DMS79 treated with DMSO at 0.1 percent for 48 hours (cell line): ENCODE results near the gene HCN3.

Experiments
- DNase-seq: peaks from one replicate; lab custom pipeline; 2025; lab: John Stamatoyannopoulos, UW

HCN3 gene

DNA sequence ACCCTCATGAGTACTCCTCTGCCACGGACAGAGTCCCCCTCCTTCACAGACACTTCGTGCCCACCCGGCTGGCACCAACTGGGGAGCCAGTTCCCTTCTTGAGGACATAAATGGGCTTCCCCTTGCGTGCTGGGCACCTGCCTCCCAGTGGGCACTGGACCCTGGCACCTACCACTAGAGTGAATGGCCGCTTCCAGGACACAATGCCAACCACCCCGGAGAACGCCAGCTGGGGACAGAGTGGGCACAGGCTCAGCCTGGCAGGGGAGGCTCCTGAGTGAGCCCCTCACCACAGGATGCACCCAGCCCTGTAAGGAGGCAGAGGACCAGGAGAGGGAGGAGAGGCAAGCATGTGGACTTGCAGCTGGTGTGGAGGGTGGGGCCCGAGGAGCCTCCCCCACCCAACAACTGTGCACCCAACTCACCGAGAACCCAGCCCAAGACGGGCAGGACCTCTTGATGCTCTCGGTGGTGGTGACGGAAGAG, 23.0 kb upstream of the HCN3 start:
- DNase-seq = no peak

DNA sequence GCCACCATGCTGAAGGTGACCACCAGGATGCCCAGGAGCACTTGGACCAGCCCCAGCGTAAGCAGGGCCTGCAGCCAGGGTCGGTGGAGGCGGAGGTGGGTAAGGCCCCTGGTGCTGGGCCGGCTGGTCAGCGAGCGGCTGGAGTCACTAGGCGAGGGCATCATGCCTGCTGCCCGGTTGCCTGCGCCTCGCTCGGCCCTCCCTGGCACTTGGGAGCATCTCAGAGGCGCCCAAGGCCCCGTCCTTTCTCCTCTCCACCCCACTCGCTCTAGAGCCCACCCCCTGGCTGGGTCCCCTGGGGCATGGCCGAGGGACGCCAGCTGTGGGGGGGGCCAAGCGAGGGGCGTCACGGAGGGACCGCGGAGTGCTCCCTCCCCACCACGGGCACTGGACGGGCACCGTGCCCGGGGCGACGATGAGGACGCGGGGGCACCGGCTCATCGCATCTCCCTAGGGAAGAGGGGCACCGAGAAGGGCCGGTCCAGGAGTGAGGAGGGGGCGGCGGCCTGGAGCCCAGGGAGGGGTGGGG, 22.5 kb upstream of the HCN3 start:
- DNase-seq = no peak

DNA sequence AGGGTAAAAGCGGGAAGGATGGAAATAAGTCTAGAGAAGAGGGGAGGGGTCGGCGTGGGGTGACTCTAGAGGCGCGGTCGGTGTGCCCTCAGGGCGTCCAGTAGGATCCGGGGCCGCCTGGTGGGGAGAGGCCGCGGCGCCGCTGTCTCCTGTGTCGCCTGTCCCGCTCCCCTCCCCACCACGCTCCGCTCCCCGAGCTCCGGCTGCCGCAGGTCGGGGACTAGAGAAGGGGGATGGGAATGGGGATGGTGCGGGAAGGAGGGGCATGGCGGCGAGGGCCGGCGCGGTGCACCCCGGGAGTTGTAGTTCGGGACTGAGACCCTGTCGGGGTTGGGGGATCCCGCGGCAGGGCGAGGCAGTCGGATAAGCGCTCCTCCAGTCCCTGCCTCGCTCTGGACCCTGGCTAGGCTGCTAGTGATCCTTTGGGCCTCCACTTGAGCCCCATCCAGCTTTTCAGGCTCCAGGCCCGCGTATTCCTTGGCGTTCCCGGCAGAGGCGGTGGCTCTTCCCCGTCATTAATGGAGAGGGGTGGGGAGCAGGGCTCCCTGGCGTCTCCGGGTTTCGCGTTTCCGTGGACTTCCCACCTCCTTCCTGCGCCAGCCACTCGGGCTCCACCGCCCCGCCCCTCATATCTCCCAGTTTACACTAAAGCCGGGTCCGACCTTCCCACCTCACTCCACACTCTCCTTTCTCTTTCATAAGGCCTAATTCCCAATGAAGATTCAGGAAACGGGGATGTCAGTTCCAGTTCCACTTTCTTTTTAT, 21.8 kb upstream of the HCN3 start, which contains the start of gene ENTREP3:
Gene ENTREP3 (minus strand): TSS at position 241 of the 765 bp plus-strand sequence. CDS start 606 bp downstream, outside the sequence.
- peak; percentile 84 for DNase-seq

DNA sequence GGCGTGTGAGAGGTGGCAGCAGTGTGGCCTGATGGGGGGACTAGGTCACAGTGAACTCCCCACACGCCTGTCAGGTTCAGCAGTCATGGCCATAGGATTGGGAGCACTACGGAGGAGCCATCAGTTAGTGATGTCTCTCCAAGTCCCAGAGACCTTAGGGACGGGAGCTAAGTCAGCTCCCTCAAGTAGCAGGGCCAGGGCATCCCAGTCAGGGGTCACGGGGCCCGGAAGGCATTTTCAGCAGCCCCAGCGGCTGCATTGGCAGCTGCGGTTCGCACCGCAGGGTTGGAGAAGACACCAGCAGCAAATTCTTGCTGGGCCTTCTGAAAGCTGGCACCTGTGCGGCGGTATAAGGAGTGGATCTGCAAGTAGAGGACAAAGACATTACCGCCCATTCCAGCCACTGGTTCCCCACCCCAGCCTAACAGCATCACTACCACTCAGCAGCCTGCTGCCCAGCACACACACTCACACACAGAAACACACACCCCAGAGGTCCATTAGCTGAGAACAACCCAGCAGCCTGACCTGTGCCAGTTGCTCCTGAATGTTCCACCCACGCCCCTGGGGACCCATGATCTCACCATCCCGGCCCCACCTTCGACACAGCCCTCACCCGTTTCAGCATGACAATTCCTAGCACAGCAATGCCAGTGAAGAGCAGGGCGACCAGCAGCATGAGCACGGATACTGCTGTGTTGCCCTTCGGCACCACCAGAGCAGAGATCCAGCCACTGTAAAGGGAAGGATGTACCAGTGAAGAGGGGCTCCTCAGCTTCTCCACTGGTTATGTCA, 21.0 kb upstream of the HCN3 start:
- no peak for DNase-seq

DNA sequence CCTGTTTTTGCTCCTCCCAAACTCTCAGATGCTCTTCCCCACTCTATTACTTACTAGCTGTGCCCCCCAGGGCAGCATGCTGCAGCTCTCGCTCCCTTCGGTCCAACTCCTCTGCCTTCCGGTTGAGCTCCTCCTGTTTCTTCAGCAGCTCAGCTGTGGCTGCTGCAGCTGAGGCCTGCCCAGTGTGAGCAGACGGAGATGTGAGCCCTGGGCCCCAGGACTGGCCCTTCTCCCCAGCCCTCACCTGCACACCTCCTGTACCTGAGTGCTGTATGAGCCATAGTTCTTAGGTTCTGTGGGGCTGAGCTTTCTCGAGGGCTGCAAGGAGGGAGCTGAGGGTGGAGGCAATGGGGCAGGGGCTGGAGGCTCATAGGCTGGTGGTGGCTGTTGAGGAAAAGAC, 17.0 kb upstream of the HCN3 start:
- no peak for DNase-seq

DNA sequence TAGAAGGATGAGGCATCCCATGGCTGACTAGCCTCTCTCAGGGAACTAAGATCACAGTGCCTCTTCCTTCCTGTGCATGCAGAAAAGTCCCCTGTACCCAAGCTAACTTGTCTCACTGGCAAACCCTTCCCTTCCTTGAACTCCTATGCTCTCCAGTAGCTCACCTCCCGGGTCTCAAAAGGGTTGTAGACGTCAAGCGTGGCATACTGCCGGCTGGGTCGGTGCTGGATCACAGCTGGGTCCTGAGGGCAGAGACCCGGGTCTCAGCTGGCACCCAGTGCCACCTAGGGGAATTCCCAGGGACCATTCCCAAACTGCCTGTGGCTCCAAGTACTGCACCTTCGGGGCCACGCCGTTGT, 15.8 kb upstream of the HCN3 start:
- no peak for DNase-seq

DNA sequence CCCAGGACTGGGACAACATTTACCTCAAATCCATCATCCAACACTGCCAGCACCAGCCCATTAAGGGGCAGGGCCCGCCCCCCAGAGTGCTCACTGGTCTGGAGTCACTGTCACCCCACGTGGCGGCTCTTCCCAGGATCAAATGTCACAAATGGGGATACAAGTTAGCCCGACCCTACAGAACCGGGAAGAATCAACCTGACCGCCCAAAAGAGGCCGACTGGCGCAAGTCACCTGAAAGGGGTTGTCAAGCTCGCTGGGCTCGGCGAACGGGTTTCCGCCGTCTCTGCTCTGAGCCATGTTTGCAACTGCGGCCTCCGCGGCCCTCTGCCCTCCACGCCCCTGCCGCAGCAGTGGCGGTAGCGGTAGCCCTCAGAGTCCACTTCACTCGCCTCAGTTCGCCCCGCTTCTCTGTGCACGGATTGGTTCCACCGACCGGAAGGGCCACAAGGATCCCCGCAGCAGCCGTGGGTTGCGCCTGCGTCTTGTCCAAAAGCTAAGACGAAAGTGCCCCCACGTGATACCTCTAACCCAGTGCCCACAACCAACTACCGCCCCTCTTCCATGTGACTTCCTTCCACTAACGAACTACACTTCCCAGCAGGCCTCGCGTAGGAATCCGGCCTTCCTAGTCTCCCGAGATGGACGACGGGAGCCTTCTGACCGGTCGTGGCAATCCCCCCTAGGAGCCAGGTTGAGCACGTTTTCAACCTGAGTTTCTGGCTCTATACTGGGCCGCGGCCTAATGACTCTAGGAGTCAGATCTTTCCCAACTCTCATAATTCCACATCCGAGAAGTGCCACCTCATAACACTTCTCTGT, 15.2 kb upstream of the HCN3 start, which contains the start of gene SCAMP3:
Gene SCAMP3 (minus strand): TSS at position 509 of the 822 bp plus-strand sequence. CDS start 209 bp downstream, at position 300.
- DNase-seq = peak; percentile 98

DNA sequence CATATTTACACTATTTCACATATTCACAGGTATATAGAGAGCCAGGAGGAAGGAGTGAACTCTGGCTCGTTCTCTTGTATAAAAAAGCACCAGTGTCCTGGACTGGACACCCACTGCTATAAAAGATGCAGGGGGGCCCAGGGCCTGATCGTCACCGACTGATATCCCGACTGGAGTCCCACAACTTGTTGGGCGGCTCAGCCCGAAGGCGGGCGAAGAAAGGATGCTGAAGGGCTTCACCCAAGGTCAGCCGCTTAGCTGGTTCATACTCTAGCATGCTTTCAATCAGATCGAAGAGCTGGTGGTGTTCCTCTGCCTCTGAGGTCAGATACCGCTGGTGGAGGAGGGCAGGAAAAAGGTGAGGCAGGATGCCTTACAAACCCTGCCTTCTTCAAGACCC, 14.2 kb upstream of the HCN3 start:
- no peak for DNase-seq

DNA sequence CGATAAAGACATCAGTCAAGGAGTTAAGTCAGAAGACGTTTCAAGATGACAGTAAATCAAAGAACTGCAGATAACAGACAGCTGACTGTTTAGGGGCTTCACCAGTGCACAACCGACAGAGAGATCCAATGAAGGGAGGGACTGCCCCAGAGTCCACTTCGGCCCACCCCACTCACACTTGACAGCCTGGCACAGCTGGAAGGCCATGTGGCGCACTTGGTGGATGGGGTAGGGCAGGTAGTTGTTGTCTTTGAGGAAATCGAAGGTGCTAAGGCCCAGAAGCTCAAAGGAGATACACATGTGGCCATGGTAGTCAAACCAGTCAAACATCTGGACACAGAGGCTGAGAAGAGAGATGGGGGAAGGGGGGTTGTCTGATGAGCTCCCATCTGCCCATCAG, 10.7 kb upstream of the HCN3 start:
- DNase-seq = no peak

DNA sequence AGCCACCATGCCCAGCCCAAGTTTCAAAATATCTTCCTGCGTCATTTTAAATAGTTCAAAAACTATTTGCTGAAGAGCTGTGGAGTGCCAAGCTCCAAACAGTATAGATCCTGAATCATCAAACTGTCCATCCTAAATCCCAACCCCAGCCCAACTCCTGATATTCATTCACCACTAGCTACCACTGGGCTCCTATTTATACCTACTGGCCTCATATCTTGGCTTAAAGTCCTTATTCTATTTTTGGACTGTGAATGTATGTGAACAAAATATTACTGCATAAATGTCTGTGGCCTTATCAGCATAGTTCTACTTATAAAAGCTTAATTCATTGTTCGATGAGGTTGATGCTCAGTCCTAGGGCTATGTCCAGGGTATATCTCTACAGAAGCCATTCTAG, 9.9 kb upstream of the HCN3 start:
- no peak for DNase-seq

DNA sequence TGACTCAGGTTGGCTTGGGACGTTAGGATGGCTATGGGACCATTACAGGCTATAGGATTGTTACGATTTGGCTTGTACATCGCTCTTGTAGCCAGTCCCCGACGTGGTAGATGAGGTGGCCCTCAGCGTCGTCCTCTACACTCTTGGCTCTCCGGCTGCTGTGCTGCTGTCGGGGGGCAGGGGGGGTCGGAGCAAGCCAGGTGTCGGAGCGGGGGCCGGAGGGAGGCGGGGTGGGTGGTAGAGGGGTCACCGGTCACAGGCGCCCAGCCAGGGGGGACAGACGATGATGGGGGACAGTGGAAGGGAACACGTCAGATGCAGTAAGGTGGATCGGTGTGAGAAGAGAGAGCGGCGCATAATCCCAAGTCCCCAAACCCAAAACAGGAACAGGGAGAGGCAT, 8.6 kb upstream of the HCN3 start:
- DNase-seq = no peak

DNA sequence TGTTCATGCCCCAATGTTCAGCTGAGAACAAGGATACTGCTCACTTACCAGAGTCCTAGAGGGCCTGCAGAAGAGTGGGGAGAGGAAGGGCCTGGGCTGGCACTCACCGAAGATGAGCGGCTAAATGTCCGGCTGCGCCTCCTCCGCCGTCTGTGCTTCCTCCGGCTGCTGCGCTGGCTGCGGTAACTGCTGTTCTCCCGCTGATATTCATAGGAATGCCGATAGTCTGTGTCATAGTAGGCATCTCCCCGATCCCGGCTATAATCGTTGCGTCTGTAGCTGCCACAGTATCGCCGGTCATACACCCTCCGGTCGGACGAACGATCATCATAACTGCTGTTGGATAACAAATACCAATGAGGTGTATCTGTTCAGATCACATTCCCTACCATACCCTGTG, 7.9 kb upstream of the HCN3 start:
- no peak for DNase-seq

DNA sequence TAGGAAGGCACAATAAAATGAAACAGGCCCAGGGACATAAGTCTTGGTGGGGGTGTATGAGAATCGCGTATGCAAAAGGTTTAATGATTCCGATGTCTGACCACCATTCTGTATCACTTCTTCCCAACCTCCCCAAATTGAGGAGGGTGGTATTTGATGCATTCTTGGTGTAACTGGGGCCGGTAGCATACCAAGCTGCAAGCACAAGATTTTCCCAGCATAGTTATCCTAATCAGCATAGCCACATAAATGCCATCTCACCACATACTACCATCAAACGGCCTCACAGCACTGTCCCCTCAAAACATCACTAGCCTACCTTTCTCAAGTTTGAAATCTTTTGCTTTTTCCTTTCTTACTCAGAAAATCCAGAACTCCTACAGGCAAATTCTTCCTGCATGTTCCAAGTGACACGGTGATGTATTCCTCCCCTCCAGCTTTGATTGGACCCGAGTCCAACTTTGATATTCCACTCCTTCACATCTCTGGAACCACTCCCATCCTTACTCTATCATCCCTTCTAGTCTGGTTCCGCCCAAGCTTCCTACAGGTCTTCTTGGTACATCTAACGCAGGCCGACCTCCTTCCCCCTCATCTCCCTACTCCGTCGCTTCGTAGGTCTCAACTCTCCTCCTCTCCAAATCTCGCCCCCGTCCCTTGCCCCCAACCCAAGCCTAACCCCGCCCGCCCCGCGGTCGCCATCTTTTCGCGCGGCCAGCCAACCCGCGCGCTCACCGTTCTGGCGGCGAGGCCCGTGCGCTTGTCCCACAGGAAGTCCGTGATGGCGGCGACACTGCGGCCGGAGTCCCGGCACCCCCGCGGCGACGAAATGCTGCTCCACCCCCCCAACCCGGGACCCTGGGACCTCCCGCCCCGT, 4.6 kb upstream of the HCN3 start:
- peak; percentile 59 for DNase-seq

DNA sequence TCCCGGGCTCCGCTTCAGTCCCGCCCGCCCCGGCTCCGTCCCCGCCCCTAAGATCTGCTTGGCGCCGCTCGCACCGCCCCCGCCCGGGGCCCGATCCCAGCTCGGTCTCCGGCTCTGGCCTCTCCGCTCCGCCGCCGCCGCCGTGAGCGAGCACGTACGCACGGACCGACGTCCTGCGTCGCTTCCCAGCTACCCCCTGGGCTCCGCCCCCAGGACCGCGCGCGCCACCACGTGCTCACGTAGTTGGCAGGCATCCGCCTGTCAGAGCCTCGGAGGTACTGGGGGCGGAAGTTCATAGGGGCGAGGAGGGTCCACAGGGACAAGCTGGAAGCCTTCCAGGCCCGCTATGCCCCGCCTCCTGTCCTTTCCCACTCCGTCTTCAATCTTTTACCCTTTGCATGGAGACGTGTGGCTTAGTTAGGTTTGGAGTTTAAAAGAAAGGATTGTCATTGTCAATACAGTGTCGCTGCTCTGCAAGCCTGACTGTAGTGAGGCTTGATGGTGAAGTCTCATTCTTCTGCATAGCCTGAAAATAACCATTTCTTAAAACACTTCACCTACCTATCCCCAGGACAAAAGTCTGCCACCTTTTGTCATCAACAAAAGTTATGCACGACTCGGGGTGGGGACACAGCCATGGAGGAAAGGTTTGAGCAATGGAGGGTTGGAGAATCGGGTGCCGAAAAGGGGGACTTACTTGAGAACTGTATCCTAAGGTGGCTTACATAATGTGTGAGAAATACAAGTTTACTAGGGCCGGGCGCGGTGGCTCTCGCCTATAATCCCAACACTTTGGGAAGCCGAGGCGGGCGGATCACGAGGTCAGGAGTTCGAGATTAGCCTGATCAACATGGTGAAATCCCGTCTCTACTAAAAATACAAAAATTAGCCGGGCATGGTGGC, 3.7 kb upstream of the HCN3 start, which contains the start of gene CLK2:
Gene CLK2 (minus strand): TSS at position 162 of the 903 bp plus-strand sequence. CDS start 2,527 bp downstream, outside the sequence.
- peak; percentile 94 for DNase-seq

DNA sequence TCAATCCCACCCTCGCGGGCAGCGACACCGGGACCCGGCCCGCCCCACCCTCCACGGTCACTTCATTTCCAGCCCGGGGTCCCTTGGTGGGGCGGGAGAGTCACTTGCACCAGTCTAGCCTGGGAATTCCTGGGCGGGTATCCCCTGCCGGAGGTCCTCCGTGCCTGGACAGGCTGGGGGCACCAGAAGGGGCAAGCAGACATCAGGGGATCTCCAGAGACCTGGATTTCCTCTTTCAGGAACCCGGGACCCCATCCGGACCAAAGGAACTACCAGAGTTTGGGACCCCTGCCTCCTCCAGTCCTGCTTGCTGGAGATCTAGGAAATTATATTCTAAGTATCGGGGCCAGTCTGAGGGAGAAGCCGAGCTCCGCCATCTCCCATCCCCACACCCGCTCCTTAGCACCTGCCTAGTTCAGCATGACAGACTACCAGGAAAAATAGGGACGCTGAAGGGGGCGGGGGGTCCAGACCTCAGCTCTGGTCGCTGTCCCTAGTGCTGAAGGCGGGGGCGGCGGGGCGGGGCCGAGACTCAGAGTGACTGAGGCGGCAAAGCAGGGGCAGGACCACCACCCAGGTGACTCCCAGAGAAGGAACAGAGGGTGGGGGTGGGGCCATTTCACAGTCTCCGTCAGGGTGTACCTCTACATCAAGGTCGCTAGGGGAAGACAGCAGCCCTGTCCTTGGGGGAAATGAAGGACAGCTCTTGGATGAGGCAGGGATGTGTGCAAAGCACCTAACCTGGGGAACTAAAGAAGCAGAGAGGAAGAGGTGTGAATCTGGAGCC, 832 bp downstream of the HCN3 start:
- peak; percentile 74 for DNase-seq

DNA sequence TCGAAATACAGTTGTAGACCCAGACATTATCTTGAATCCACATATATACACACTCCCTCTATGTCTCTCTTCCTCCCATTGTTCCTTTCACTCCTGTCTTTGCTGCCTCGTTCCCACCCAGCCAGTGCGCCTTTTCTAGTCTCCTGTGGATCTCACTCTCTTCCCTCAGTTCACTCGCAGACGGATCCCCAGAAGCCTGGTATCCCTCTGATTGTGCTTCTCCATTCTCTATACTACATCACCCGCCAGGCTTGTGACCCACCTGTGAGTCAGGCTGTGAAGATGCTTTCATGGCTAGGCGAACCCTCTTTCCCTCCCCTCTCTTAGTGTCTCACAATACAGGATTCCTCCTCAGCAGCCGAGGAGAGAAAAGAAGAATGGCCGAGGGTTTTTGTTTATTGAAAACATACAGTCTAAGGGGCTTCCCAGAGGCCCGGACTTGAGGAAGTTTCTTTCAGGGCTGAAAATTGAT, 1.5 kb downstream of the HCN3 start:
- DNase-seq = no peak

DNA sequence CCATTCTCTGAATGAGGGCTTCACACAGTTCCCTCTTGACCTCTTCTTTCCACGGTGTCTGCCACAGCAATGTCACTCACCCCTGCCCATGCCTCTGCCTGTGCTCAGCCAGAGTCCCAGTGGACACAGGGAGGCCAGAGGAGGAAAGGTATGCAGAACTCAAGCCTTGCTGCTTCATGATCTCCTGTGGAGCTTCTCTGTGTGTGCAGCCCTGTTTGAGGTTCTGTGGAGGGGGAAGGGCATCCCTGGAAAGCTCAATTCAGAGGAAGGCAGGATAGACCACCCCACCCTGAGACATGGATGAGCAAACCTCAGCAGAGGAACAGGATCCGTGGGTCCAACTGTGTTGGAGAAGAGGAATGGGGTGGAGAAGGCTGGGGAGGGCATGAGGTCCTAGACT, 2.0 kb downstream of the HCN3 start:
- no peak for DNase-seq

DNA sequence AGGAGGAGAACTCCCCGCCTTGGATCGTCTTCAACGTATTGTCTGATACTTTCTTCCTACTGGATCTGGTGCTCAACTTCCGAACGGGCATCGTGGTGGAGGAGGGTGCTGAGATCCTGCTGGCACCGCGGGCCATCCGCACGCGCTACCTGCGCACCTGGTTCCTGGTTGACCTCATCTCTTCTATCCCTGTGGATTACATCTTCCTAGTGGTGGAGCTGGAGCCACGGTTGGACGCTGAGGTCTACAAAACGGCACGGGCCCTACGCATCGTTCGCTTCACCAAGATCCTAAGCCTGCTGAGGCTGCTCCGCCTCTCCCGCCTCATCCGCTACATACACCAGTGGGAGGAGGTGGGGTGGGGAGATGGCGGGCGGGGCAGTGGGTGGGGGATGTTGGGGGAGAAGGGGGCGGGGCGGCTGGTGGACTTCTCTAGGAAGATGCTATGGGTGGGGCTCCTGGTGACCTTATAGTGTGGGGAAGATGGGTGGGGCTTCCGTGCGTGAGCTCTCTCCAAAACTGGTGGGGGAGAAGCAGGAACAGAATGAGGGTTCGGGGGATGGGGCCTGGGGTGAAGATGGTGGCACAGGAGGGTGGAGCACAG, 5.3 kb downstream of the HCN3 start:
- DNase-seq = no peak
